GM12878 (cell line): Measurements from ENCODE around the gene SYMPK. TPM values are rescaled to one million over a fixed set of nuclear protein-coding genes. Genes with fewer than 3 reads are reported as not detected.

ENCODE experiments used
- ATF2 ChIP-seq: IDR thresholded peaks from 2 replicates; pipeline ENCODE4 v1.6.1; 2012; ENCODE audit warnings: low read length, inconsistent platforms
- CREB1 ChIP-seq: IDR thresholded peaks from 2 replicates; pipeline ENCODE4 v1.6.1; 2012; ENCODE audit warnings: low read depth, mild to moderate bottlenecking, inconsistent platforms
- FOXM1 ChIP-seq: IDR thresholded peaks from 2 replicates; pipeline ENCODE4 v1.6.1; 2012; ENCODE audit warnings: low read depth, mild to moderate bottlenecking, inconsistent platforms, low read length, moderate library complexity
- NR2F1 ChIP-seq: fragments of 450-650 bp; conservative IDR thresholded peaks from 2 replicates; pipeline ENCODE4 v1.6.1; 2017; ENCODE audit warnings: mild to moderate bottlenecking
- RB1 ChIP-seq: fragments of 450-650 bp; formaldehyde crosslinking; IDR thresholded peaks from 2 replicates; pipeline ENCODE4 v1.6.1; 2017; ENCODE audit warnings: mild to moderate bottlenecking, borderline replicate concordance
- RELA ChIP-seq: fragments of 450-650 bp; IDR thresholded peaks from 2 replicates; pipeline ENCODE4 v1.8.0; 2014; ENCODE audit warnings: borderline replicate concordance; ENCODE audit not compliant: partially characterized antibody
- TBL1XR1 ChIP-seq: IDR thresholded peaks from 2 replicates; pipeline ENCODE4 v1.6.1; 2012; ENCODE audit warnings: low read depth, low read length, improper control_type of control experiment
- ZNF274 ChIP-seq: IDR thresholded peaks from one replicate; pipeline ENCODE4 v1.8.0; 2011; ENCODE audit not compliant: insufficient read length, insufficient read depth
- polyA plus RNA-seq, 11 experiments: library from polyadenylated mRNA; depleted of rRNA in 4 of 11; unstranded in 6 of 11; stranded (reverse) in 5 of 11; fragments of >200 nt; fragmentation: Nextera tagmentation in 4 of 11; fragmentation: Illumina TruSeq in 1 of 11; extraction: Ambion mirVana in 4 of 11; extraction: Trizol in 1 of 11; gene quantifications; 1 replicate in 1 of 11; 2 replicates in 10 of 11; pipeline versions ENCODE4 v1.2.1 to v1.2.3, GENCODE V29; 2011 to 2016; ENCODE audit warnings: inconsistent platforms in 2 of 11, missing spikeins in 2 of 11, low read depth in 1 of 11
- total RNA-seq, 4 experiments: library from RNA; depleted of rRNA in 3 of 4; stranded (reverse); fragments of >200 nt in 3 of 4; fragmentation: Illumina TruSeq in 1 of 4; extraction: Trizol in 1 of 4; gene quantifications; 2 replicates each; pipeline versions ENCODE4 v1.2.1 to v1.2.3, GENCODE V29; 2013 to 2021

SYMPK gene
- total and polyA plus RNA-seq, 10 of the 15 experiments (the other 5 are each of a cell fraction or from before 2014, with no cell fraction given): 0.49 to 109 (median 42.5) TPM

- TF ChIP-seq CREB1 (peak; percentile 92), ZNF274 (no peak), ATF2 (no peak), RELA (no peak), NR2F1 (no peak), RB1 (no peak; the same call in 1 of the 2 replicates), TBL1XR1 (no peak; the same call in 1 of the 2 replicates), FOXM1 (no peak)
- TF ChIP-seq, all 136 proteins: peak for 53
Observed at GRCh38 chr19:45886427-45887199, 23.7 kb upstream of the SYMPK start (continued).
